OCI-LY1 (cell line): ENCODE data around the gene ZNF524.

Source experiments
- H2AFZ ChIP-seq: fragments of 200-600 bp; sonication (generic), shearing (Covaris generic); 2 replicates; pipeline ENCODE4 v1.6.0; 2014; ENCODE audit warnings: antibody characterized with exemption, mild to moderate bottlenecking, low read length
- H3F3A ChIP-seq: fragments of 200-600 bp; sonication (generic), shearing (Covaris generic); 2 replicates; pipeline ENCODE4 v1.6.0; 2014; ENCODE audit warnings: mild to moderate bottlenecking, antibody characterized with exemption, low read length, moderate library complexity; ENCODE audit not compliant: insufficient read depth
- H3K27ac ChIP-seq: fragments of 200-600 bp; sonication (generic); 2 replicates; pipeline ENCODE4 v1.5.1; 2014; ENCODE audit warnings: low read length, mixed run types, mild to moderate bottlenecking, low read depth; ENCODE audit not compliant: poor library complexity, severe bottlenecking
- H3K27me3 ChIP-seq: fragments of 200-600 bp; sonication (generic); 2 replicates; pipeline ENCODE4 v1.6.0; 2014; ENCODE audit warnings: antibody characterized with exemption, mild to moderate bottlenecking, low read length, moderate library complexity; ENCODE audit not compliant: insufficient read depth
- H3K36me3 ChIP-seq: fragments of 200-600 bp; sonication (generic); 2 replicates; pipeline ENCODE4 v1.6.1; 2014; ENCODE audit warnings: mild to moderate bottlenecking, antibody characterized with exemption, low read length, moderate library complexity, mixed read lengths; ENCODE audit not compliant: insufficient read depth
- H3K4me1 ChIP-seq: fragments of 200-600 bp; sonication (generic); 2 replicates; pipeline ENCODE4 v1.5.1; 2014; ENCODE audit warnings: mild to moderate bottlenecking, low read length, moderate library complexity; ENCODE audit not compliant: insufficient read depth, severe bottlenecking
- H3K4me2 ChIP-seq: fragments of 200-600 bp; sonication (generic), shearing (Covaris generic); 2 replicates; pipeline ENCODE4 v1.6.1; 2014; ENCODE audit warnings: low read length
- H3K4me3 ChIP-seq: fragments of 200-600 bp; sonication (generic); 2 replicates; pipeline ENCODE4 v1.5.1; 2014; ENCODE audit warnings: low read length, low read depth, mild to moderate bottlenecking, mixed read lengths; ENCODE audit not compliant: poor library complexity, severe bottlenecking
- H3K79me2 ChIP-seq: fragments of 200-600 bp; shearing (Covaris generic); 2 replicates; pipeline ENCODE4 v1.6.1; 2016; ENCODE audit warnings: mixed run types, low read length, mixed read lengths; ENCODE audit not compliant: insufficient read depth
- H3K9ac ChIP-seq: fragments of 200-600 bp; sonication (generic), shearing (Covaris generic); 2 replicates; pipeline ENCODE4 v1.6.1; 2014; ENCODE audit warnings: mild to moderate bottlenecking, low read length, mixed read lengths
- H3K9me2 ChIP-seq: fragments of 200-600 bp; sonication (generic), shearing (Covaris generic); 2 replicates; pipeline ENCODE4 v1.6.1; 2014; ENCODE audit warnings: low read depth, mild to moderate bottlenecking, low read length, mixed read lengths
- H3K9me3 ChIP-seq: fragments of 200-600 bp; shearing (Covaris generic); 2 replicates; pipeline ENCODE4 v1.6.1; 2014; ENCODE audit warnings: low read length, mixed read lengths
- H4K20me1 ChIP-seq: fragments of 200-600 bp; sonication (generic), shearing (Covaris generic); 2 replicates; pipeline ENCODE4 v1.6.0; 2016; ENCODE audit warnings: mild to moderate bottlenecking, low read length; ENCODE audit not compliant: insufficient read depth
- EZH2 ChIP-seq: fragments of 200-600 bp; sonication (generic), shearing (Covaris generic); IDR thresholded peaks from 2 replicates; pipeline ENCODE4 v1.8.0; 2017; ENCODE audit warnings: borderline replicate concordance, mixed run types, mild to moderate bottlenecking, antibody characterized with exemption, low read length, moderate library complexity, mixed read lengths
- TF ChIP-seq, protein P1 (sequence below): fragments of 200-600 bp; sonication (generic), shearing (Covaris generic); IDR thresholded peaks from 2 replicates; pipeline ENCODE4 v1.5.1; 2017; ENCODE audit warnings: mild to moderate bottlenecking, antibody characterized with exemption, low read length, moderate library complexity, mixed read lengths

The ZNF524 gene

DNA sequence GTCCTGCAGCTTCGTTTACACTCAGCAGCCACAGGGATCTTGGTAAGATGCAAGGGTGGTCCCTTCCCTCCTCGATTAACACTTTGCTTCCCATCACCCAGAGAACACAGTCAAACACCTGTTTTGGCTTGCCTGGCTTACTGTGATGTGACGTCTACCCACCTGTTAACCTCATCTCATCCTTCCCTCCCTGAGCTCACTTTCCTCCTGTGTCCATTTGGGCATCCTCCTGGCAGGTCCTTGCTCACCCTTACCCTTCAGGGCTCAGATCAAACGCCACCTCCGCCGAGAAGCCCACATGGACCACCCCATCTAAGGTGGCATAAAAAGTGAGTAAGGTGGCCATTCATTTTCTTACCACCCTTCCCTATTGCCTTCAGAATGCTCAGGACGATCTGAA is 10.0 kb upstream of the ZNF524 start:
- Histone ChIP-seq H3K4me2 (no peak overlapping the region), H3K9me2 (no peaks in the 10 kb centered on the region), H3K79me2 (no peaks in the 10 kb centered on the region), H3K27me3 (no peaks in the 10 kb centered on the region; the same call in 1 of the 2 replicates), H3K36me3 (peaks cover 5% of the 10 kb centered on the region; the same call in 1 of the 2 replicates), H4K20me1 (no peaks in the 10 kb centered on the region), H3F3A (no peaks in the 10 kb centered on the region), H3K9ac (no peak overlapping the region), H3K4me3 (no peak overlapping the region), H3K27ac (no peak overlapping the region), H2AFZ (no peak overlapping the region), H3K9me3 (no peaks in the 10 kb centered on the region), H3K4me1 (peaks cover 15% of the 10 kb centered on the region)
- no peak for TF ChIP-seq EZH2
- TF ChIP-seq, protein P1, sequence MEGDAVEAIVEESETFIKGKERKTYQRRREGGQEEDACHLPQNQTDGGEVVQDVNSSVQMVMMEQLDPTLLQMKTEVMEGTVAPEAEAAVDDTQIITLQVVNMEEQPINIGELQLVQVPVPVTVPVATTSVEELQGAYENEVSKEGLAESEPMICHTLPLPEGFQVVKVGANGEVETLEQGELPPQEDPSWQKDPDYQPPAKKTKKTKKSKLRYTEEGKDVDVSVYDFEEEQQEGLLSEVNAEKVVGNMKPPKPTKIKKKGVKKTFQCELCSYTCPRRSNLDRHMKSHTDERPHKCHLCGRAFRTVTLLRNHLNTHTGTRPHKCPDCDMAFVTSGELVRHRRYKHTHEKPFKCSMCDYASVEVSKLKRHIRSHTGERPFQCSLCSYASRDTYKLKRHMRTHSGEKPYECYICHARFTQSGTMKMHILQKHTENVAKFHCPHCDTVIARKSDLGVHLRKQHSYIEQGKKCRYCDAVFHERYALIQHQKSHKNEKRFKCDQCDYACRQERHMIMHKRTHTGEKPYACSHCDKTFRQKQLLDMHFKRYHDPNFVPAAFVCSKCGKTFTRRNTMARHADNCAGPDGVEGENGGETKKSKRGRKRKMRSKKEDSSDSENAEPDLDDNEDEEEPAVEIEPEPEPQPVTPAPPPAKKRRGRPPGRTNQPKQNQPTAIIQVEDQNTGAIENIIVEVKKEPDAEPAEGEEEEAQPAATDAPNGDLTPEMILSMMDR: no peak

DNA sequence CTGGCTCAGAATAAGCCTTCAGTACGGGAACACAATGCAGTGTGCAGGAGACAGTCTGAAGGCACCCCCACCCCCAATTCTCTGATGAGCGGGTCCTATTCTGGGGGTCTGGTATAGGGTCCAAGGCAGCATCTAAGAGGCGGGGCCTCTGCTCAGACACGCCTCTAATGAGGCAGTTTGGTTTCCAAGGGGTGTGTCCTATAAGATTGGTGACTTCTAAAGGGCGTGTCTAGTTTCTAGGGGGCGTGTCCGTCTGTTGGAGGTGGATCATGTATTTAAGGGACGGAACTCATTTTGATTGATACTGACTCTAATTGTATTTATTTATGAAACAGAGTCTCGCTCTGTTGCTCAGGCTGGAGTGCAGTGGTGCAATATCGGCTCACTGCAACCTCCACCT is 9.5 kb upstream of the ZNF524 start:
- Histone ChIP-seq H3K4me2 (no peak overlapping the region), H3K27ac (no peak overlapping the region), H2AFZ (no peak overlapping the region), H3K27me3 (no peaks in the 10 kb centered on the region), H3K4me1 (peaks cover 14% of the 10 kb centered on the region), H3K4me3 (no peak overlapping the region), H3K9ac (no peak overlapping the region), H3K79me2 (no peaks in the 10 kb centered on the region), H4K20me1 (no peaks in the 10 kb centered on the region), H3K9me2 (no peaks in the 10 kb centered on the region), H3F3A (no peaks in the 10 kb centered on the region), H3K36me3 (peaks cover 11% of the 10 kb centered on the region), H3K9me3 (no peaks in the 10 kb centered on the region)
- TF ChIP-seq, protein P1: no peak
- TF ChIP-seq EZH2: no peak

DNA sequence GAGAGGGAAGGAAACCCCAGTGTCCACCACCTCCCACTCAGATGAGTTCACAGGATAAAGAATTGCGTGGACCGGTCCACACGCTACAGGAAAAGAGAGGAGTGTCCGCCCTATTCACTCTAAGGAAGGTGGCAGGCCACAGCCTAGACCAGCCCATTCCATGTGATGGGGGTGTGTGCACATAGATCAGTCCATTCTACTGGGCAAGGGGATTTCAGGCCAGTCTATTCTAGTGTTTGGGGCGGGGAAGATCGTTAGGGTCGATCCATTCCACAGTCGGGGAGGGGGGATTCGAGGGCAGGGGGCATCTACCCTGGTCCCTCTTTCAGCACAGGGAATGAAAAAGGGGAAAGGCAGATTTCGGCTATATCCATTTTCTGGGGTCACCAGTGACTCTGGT is 8.5 kb upstream of the ZNF524 start:
- TF ChIP-seq, protein P1: no peak
- TF ChIP-seq EZH2: no peak
- H2AFZ ChIP-seq: no peak overlapping the region
- H3K27me3 ChIP-seq: no peaks in the 10 kb centered on the region
- no peak overlapping the region for H3K9ac ChIP-seq
- no peak overlapping the region for H3K4me2 ChIP-seq
- peaks cover 6% of the 10 kb centered on the region for H3K4me1 ChIP-seq
- no peaks in the 10 kb centered on the region for H3K79me2 ChIP-seq
- no peaks in the 10 kb centered on the region for H4K20me1 ChIP-seq
- no peak overlapping the region for H3K27ac ChIP-seq
- H3F3A ChIP-seq: no peaks in the 10 kb centered on the region
- H3K9me3 ChIP-seq: no peaks in the 10 kb centered on the region
- H3K4me3 ChIP-seq: no peak overlapping the region
- no peaks in the 10 kb centered on the region for H3K9me2 ChIP-seq
- H3K36me3 ChIP-seq: peaks cover 20% of the 10 kb centered on the region
